HS-27A (cell line): ENCODE data around the gene MYH14.

Experiments used
- DNase-seq: peaks from one replicate; pipeline ENCODE4 v3.0.0-alpha.2; 2012; ENCODE audit warnings: low read depth, missing footprints

The MYH14 gene

GRCh38 chr19:50290775-50291174, 87.4 kb downstream of the MYH14 start:
- no peak for DNase-seq

- no peak for DNase-seq
These were observed 88.9 kb downstream of the MYH14 start for GRCh38 chr19:50292216-50292827.

- no peak for DNase-seq
These were observed 90.0 kb downstream of the MYH14 start for GRCh38 chr19:50293263-50294004.

DNA sequence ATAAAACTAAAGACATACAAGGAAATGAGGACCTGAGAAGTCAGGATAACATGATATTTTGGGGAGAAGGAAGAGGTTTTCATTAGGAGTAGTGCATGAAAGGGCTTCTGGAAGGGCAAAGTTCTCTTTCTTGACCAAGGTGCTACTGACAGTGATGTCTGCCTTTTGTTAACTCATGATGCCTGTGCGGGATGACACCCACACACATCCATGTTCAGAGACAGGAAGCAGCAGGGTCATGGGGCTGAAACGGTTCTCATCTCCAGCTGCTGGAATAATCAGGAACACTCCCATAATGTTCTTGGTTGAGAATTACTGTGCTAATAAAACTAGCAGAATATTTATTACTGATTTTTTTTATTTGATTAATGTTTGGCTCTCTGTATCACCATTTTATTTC, 96.6 kb downstream of the MYH14 start:
- DNase-seq = no peak

- peak; percentile 35 for DNase-seq
These were observed 97.6 kb downstream of the MYH14 start for GRCh38 chr19:50300814-50301606.

DNA sequence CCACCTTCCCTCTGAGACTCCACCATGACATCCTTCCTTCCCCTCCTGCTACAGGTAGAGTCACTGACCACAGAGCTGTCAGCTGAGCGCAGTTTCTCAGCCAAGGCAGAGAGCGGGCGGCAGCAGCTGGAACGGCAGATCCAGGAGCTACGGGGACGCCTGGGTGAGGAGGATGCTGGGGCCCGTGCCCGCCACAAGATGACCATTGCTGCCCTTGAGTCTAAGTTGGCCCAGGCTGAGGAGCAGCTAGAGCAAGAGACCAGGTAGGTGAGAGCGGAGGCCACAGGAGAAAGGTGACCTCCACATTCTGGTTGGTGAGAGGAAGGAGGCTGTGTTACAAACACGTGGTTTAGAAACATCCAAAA, 98.2 kb downstream of the MYH14 start:
- DNase-seq = no peak

DNA sequence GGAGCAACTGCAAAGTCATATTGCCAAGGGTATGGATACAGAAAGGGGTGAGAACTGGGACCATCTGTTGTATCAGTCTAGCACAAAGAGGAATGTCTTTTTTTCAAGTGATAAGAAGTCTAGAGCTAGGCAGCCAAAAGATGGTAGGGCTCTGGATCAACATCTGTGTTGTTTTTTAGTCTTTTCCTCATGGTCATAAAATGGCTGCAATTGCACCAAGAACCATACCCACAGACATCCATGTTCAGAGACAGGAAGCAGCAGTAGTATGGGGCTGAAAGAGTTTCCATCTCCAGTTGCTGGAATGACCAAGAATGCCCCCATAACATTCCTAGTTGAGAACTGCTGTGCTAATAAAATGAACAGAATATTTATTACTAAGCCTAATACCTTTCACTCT, 100.1 kb downstream of the MYH14 start:
- no peak for DNase-seq

DNA sequence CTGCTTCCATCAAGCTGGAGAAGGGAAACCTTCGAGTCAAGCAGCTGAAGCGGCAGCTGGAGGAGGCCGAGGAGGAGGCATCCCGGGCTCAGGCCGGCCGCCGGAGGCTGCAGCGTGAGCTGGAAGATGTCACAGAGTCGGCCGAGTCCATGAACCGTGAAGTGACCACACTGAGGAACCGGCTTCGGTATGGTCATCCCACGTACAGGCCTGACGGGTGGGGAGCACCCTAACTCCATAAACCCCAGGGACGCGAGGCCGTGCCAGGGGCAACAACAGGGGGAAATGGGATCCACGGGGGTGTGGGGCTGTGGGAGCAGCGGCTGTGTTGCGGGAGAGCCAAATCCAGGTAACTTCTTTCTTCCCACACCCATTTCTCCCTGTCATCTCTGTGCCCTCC, 105.6 kb downstream of the MYH14 start:
- DNase-seq = no peak

- DNase-seq = no peak
These were observed 106.1 kb downstream of the MYH14 start for GRCh38 chr19:50309396-50310125.

DNA sequence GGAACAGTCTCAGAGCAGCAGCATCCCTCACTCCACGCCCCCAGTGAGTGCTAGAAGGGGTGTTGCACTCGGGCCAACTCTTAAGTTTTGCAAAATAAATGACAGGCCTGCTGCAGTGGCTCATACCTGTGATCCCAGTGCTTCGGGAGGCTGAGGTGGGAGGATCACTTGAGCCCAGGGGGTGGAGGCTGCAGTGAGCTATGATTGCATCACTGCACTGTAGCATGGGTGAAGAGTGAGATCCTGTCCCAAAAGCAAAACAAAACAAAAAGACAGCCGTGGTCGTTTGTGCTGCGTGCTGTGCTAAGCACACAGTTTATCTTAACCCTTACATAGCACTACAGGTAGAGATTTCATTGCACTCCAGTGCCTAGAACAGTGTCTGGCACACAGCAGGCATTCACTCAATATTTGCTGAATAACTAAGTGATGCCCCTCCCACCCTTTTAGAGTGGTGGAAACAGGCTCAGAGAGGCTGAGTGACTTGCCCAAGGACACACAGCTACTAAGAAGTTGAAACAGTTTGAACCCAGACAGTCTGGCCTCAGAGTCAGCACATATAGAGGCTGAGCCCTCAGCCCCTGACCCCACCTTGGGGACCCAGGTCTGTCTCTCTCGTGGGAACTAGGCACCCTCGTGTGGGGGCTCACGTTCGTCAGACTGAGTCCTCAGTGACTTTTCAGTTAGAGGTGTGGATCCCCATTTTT, 107.5 kb downstream of the MYH14 start:
- DNase-seq = no peak

DNA sequence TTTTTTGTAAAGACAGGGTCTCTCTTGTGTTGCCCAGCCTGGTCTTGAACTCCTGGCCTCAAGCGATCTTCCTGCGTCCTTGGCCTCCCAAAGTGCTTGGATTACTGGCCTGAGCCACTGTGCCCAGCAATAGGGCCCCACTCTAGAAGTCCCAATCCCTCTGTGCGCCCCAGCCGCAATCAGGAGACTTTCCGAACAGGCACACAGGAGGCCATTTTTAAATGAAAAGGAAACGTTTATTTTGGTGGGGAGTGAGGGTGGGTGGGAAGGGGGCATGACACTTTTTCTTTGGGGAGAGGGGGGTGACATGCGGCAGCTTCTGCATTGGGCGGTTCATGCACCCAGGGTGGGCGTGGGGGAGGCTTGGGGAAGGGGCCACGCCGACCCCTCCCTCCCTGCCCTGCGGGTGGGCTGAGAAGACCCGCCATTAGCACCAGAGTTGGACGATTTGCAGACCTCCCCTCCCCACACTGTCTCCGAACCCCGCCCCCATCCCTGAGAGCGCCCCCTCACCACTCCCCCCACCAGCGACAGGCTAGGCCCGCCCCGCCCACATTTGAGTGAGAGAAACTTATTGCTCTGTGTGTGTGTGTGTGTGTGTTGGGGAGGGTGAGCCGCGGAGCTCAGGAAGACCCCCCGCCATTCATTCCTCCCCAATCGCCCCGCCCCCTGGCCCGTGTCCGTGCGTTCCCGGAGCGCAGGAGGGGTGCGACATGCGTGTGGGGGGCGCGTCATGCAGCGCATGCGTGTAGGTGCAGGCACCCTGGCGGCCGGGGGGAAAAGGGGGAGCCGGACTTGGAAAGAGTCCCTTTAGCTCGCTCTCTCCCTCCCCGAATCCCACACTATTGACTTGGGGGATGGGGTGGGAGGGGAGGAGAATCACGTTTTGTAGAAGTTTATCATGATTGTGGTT, 108.6 kb downstream of the MYH14 start:
- no peak for DNase-seq

GRCh38 chr19:50312967-50313811, 109.8 kb downstream of the MYH14 start:
- DNase-seq = no peak

GRCh38 chr19:50313812-50314536, 110.6 kb downstream of the MYH14 start:
- DNase-seq = no peak

DNA sequence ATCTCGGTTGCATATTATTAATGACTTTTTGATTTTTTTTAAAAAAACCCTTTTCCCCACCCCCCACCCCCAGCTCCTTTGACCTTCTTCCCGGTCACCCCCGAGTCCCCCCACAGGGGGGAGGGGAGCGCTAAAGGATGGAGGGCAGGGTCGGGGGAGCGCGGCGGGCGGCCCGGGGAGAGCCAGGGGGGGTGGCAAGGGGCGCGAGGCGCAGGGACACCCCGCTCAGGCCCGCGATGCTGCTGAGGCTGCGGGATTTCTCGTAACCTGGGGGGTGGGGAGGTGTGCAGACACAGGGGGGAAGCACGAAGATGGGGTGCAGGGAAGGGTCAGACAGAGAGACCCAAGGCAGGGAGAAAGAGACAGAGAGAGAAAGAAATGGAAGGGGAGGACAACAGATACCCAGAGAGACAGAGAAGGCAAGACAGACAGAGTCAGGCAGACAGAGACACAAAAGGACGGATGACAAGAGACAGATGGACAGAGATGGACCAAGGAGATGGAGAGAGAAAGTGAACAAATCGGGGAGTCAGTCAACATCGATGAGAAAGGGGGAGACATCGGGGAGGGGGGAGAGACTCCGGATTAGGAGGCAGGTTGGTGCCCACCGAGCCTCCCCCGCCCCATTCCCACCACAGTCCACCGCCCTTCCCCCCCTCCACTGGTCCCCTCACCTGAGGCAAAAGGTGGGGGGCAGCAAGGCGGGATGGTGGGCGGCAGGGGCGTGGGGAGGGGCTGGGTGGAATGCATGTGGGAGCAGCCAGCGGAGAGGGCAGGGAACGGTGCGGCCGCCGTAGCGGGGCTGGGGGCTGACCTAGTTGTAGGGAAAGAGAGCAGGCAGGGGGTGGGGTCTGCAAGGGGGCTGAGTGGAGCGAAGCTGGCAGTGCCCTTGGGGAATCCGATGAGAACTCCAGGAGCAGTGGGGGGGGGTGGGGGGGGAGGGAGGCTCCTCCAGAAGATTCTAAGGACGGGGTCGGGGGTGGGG, 111.6 kb downstream of the MYH14 start:
- DNase-seq = no peak

GRCh38 chr19:50315773-50316448, 112.5 kb downstream of the MYH14 start:
- no peak for DNase-seq

GRCh38 chr19:50317115-50317514, 113.7 kb downstream of the MYH14 start:
- no peak for DNase-seq

GRCh38 chr19:50318438-50318837, 115.0 kb downstream of the MYH14 start:
- no peak for DNase-seq
